HepG2 (cell line): ENCODE results near the gene PSKH1.

Experiments
- EP300 ChIP-seq, 3 experiments: sonication (generic) in 1 of 3; formaldehyde crosslinking in 1 of 3; IDR thresholded peaks; 2 replicates each; pipeline versions ENCODE4 v1.5.1 to v1.6.1; 2011 to 2020; ENCODE audit warnings: low read depth in 2 of 3, low read length in 2 of 3, borderline replicate concordance in 1 of 3, improper control_type of control experiment in 1 of 3, mild to moderate bottlenecking in 1 of 3, missing genetic modification reagents in 1 of 3, moderate library complexity in 1 of 3
- PHF20 ChIP-seq: sonication (generic); formaldehyde crosslinking; IDR thresholded peaks from 2 replicates; pipeline ENCODE4 v1.5.0; 2020; ENCODE audit warnings: mild to moderate bottlenecking, missing genetic modification reagents
- ZFAT ChIP-seq: sonication (generic); formaldehyde crosslinking; conservative IDR thresholded peaks from 2 replicates; pipeline ENCODE4 v1.8.1; 2023; ENCODE audit warnings: missing genetic modification reagents, inconsistent platforms
- ZNF841 ChIP-seq: sonication (generic); formaldehyde crosslinking; IDR thresholded peaks from 2 replicates; pipeline ENCODE4 v1.8.1; 2023; ENCODE audit warnings: missing genetic modification reagents, borderline replicate concordance

DNA sequence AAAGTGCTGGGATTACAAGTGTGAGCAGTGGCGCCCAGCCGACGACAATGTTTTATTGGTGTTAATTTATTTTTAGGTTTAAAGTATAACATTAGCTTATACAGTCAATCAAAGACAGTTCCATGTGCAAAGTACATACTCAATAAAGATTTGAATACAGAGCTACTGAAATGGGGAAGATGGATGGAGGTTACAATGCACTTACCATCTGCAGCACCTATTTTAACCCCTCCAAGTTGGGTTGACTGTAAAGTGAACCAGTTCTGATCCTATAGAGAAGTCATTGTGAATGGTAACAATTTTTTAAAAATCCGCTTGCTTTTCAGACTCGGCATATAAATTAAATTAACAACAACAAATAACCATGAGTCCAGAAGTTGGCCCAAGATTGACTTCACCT is 679 bp upstream of the PSKH1 start:
- no peak for TF ChIP-seq PHF20
- TF ChIP-seq EP300 (IDR thresholded peaks at IDR 0.05; ENCODE audit: low read depth in 2 of 2, low read length in 2 of 2) = no peak
- no peak for TF ChIP-seq EP300 (CRISPR knock-in tag; IDR thresholded peaks at IDR 0.05; ENCODE audit: borderline replicate concordance)
- TF ChIP-seq ZNF841 (CRISPR knock-in tag) = no peak
- no peak for TF ChIP-seq ZFAT (CRISPR knock-in tag)
